Measurements from ENCODE around the gene IFT22.
A peak's percentile ranks its signal among the peaks of the same experiment; 100 is the strongest.

DNA sequence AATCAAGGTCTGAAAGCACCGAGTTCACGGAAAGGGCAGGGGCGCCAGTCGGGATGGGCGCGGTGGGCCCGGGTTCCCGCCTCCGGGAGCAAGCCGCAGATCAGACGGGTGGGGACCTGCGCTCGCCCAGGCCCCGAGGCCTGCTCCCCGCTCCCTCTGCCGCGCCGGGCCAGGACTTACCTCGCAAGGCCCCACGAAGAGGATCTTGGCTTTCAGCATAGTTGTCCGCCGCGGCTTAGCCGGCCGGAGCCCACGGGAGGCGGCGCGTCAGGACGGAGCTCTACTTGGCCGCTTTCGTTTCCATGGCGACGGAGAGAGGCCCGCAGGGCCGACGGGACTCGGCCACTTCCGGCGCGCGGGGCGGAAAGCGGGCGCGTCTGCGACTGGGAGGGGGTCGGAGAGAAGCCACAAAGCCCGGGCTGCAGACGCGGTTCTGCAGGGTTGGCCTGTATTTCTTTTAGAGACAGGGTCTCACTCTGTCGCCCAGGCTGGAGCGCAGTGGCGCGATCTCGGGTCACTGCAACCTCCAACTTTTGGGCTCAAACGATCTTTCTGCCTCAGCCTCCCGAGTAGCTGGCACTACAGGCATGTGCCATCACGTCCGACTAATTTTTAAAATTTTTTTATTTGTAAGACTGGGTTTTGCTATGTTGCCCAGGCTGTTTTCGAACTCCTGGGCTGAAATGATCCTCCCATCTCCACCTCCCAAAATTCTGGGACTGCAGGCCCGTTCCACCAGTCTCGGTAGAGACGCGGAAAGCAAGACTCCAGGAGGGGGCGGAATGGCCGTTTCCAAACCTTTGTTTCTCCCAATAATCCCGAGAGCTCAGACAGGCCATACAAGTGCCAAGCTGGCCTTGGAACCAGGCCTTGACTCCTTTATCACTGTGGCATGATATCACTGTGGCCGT lies at the start of gene IFT22:
- TF ChIP-seq, protein P1, sequence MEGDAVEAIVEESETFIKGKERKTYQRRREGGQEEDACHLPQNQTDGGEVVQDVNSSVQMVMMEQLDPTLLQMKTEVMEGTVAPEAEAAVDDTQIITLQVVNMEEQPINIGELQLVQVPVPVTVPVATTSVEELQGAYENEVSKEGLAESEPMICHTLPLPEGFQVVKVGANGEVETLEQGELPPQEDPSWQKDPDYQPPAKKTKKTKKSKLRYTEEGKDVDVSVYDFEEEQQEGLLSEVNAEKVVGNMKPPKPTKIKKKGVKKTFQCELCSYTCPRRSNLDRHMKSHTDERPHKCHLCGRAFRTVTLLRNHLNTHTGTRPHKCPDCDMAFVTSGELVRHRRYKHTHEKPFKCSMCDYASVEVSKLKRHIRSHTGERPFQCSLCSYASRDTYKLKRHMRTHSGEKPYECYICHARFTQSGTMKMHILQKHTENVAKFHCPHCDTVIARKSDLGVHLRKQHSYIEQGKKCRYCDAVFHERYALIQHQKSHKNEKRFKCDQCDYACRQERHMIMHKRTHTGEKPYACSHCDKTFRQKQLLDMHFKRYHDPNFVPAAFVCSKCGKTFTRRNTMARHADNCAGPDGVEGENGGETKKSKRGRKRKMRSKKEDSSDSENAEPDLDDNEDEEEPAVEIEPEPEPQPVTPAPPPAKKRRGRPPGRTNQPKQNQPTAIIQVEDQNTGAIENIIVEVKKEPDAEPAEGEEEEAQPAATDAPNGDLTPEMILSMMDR (IDR thresholded peaks at IDR 0.05) = peak in 8 of 12 donors; percentile 18 to 52 (median 40)
- peak in 1 of 2 donors; percentile 50 for TF ChIP-seq POLR2A (IDR thresholded peaks at IDR 0.05)

All from heart left ventricle (tissue), 13 donors.